NB4 (cell line): ENCODE data around the gene CALN1.

Experiments
- CTCF ChIP-seq: IDR thresholded peaks from one replicate; pipeline ENCODE4 v1.5.1; 2012; ENCODE audit warnings: low read depth, low read length
- MYC ChIP-seq: IDR thresholded peaks from 2 replicates; pipeline ENCODE4 v1.6.1; 2011; ENCODE audit warnings: low read depth, low read length
- POLR2A ChIP-seq: IDR thresholded peaks from 2 replicates; pipeline ENCODE4 v1.6.1; 2011; ENCODE audit warnings: mild to moderate bottlenecking; ENCODE audit not compliant: insufficient read length; ENCODE audit errors: extremely low read depth

GRCh38 chr7:72211175-72211574 lies 201.0 kb downstream of the CALN1 start:
- TF ChIP-seq POLR2A (no peak), CTCF (no peak), MYC (no peak)
